HG03521 (cell line): ENCODE data around the gene CDH24.

ENCODE experiments used
- ATAC-seq: cut with Tn5 transposase; IDR thresholded peaks from one replicate; pipeline ENCODE4 v1.9.1; 2021; ENCODE audit warnings: mild to moderate bottlenecking, moderate library complexity; ENCODE audit not compliant: unreplicated experiment

The CDH24 gene, protein sequence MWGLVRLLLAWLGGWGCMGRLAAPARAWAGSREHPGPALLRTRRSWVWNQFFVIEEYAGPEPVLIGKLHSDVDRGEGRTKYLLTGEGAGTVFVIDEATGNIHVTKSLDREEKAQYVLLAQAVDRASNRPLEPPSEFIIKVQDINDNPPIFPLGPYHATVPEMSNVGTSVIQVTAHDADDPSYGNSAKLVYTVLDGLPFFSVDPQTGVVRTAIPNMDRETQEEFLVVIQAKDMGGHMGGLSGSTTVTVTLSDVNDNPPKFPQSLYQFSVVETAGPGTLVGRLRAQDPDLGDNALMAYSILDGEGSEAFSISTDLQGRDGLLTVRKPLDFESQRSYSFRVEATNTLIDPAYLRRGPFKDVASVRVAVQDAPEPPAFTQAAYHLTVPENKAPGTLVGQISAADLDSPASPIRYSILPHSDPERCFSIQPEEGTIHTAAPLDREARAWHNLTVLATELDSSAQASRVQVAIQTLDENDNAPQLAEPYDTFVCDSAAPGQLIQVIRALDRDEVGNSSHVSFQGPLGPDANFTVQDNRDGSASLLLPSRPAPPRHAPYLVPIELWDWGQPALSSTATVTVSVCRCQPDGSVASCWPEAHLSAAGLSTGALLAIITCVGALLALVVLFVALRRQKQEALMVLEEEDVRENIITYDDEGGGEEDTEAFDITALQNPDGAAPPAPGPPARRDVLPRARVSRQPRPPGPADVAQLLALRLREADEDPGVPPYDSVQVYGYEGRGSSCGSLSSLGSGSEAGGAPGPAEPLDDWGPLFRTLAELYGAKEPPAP

GRCh38 chr14:23056956-23057756 is at the start of gene CDH24:
TSS of gene CDH24 (minus strand) at chr14:23057520. CDS start at chr14:23055733, 1,787 bp downstream.
- peak; percentile 43 for ATAC-seq

DNA sequence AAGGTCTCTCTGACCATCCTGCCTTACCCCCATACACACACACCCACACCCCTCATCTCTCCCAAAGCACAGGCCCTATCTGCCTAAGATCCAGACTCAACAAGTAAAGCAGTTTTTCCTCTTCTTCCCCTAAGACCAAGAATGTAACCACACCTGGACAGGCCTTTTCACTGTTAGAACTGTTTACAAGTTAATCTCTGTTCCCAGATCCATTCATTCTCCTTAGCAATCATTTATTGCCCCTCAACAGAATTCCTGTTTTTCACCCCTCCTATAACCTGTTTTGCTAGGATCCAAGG is 49.4 kb upstream of the CDH24 start:
- no peak for ATAC-seq

DNA sequence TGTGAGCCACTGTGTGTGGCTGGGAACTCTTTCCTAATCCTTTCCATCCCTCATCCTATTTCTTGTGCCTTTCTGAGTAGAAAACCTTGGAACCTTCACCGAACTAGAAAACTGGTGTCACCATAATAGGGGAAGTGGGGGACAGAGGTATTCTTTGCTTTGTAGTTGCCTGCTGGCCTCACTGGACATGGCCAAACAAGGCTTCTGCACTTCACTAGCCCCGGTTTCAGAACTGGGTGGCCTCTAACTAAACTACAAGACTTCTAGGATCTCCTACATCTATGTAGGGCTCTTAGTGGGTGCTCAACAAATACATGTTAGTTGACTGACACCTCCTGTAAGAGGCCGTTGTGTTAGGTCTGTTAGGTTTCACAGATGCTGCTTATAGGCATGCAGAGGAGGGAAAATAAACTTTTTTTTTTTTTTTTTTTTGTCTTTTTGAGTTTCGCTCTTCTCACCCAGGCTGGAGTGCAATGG is 48.1 kb upstream of the CDH24 start:
- ATAC-seq: no peak

DNA sequence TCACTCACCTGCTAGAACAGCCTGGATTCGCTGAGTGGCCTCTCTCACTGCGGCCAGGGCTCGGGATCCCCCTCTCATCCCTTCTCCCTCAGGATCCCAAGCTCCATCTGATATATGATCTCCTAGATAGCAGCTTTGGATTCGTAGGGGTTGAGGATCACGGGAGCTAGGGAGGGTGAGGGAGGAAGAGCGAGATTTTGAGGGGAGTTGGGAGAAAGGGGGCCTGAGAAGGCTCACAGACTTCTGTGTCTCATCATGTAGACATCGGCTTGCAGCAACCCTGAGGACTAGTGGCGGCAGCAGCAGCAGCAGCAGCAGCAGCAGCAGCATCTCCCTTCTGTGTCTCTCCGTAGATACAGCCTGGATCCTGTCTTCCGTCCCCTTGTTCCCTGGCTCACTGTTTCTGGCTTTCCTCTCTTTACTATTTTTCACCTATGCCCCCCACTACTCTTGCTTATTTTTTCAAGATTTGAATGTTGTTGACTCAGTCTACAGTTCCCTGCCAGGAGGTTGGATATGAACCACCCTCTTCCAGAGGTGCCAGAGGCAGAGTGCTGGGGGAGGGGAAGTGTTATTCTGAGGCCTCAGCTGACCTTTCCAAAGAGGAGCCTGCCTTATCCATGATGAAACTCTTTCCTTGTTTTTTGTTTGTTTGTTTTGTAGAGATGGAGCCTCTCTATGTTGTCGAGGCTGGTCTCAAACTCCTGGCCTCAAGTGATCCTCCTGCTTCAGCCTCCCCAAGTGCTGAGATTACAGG is 47.4 kb upstream of the CDH24 start, which contains the start of gene CIROP:
Gene CIROP, minus strand, starts transcription at position 399 of the 757 bp plus-strand sequence. Its CDS starts 69 bp downstream, at position 330.
- no peak for ATAC-seq

DNA sequence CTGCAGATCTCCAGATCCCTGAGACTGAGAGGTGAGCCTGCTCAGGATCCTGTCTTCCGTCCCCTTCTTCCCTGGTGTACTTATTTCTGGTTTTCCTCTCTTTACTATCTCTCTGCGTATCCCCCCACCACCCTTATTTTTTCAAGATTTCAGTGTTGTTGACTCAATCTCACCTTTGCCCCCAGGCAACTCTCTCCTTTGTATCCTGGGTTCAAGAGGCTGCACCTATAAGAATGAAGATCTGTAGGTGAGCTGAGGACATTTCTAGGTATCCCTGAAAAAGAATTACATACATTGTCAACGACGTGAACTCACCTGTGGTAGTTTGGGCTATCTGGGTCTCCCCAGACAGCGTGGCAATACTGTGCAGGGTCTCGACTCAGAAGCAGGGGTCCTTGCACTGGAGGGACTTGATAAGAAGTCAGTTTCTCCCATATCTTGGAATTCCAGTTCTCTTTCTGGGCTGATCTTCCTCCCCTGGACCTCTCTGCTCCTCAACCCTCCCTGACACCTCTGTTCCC is 46.8 kb upstream of the CDH24 start:
- ATAC-seq: no peak

GRCh38 chr14:23103581-23103980 is 46.3 kb upstream of the CDH24 start:
- no peak for ATAC-seq

DNA sequence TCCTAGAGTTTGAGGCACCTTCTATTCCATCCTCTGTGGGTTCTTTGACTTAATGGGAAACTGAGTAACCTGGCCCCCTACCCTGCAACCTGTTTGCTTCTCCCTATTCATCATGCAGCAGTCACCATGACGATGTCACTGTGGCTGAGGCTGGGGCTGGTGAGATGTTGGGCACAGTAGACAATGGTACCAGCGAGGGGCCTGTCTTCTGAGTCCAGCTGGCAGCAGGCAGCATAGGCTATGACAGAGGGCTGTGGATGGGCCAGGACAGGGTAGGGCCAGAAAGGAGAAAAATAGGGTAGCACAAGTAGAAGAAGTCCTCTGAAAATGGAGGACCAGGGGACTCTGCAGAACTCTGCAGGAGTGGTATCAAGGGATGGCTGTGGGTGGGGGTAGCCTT is 45.5 kb upstream of the CDH24 start:
- no peak for ATAC-seq

GRCh38 chr14:23101986-23102625 is 44.8 kb upstream of the CDH24 start:
- ATAC-seq: no peak

- no peak for ATAC-seq
These were observed 44.1 kb upstream of the CDH24 start for GRCh38 chr14:23101213-23101970.

DNA sequence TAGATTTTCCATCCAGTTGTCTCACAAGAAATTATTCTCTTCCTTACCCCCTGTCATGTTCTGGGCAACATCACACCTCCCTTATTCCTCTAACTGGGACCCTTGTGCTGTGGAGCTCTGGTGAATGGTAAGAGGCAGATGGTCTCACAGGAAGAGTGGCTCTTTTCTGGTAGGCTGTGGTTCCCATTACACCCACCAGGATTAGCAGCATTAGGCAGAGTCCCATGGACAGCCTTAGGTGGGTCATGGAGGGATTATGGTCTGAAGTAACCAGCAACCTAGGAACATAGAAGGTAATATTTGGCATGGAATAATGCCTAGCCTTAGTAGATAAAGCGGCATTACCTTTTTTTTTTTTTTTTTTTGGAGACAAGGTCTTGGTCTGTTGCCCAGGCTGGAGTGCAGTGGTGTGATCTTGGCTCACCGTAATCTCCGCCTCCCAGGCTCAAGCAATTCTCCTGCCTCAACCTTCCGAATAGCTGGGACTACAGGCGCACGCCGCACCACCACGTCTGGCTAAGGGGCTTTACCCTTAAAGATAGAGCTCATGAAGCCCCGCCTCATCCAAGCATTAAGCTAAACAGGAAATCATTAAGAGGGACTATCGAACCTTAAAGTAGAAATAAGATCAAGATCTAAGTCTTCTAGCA is 42.0 kb upstream of the CDH24 start:
- ATAC-seq: no peak

DNA sequence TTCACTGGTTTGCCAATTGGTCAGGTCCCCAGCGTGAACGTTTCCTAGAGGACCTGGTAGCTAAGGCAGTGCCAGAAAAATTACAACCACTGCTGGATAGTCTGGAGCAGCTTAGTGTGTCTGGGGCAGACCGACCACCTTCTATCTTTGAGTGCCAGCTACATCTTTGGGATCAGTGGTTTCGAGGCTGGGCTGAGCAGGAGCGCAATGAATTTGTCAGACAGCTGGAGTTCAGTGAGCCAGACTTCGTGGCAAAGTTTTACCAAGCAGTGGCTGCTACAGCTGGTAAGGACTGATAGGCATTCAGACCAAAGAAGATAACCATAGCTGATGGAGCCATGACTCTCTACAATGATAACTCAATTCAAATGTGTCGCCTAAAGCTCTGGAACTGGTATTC is 40.5 kb upstream of the CDH24 start:
- no peak for ATAC-seq

- ATAC-seq: peak; percentile 90
These were observed 38.1 kb upstream of the CDH24 start, which contains the start of gene C14orf119 for GRCh38 chr14:23095196-23096108. TSS of gene C14orf119 (plus strand) at chr14:23095505. CDS start at chr14:23097659, 2,154 bp downstream.

DNA sequence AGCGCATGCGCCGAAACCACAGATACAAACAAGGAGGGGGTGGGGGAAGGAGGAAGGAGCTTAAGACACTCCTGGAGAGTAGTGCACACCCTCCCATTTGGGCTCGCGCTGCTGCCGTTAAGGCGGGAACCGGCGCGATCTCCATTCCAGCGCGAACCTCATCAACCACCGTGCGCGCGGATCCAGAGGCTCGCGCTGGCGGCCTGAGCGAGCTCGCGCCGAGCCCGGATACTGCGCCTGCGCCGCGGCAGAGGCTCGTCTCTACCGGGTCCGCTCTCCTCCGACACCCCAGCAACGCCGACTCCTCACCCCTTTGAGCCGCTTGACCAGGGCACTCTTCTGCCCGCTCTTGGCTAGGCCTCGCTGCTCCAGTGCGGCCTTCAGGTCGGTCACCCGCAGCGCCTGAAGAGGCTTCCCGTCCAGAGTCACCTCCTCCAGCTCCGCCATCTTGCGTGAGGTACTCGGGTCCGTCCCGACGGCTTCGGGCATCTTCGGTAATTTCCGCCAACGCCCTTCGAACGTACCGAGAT is 37.4 kb upstream of the CDH24 start, which contains the start of gene ACIN1:
Gene ACIN1, minus strand, starts transcription at position 471 of the 530 bp plus-strand sequence. Its CDS starts 24 bp downstream, at position 447.
- peak; percentile 30 for ATAC-seq

DNA sequence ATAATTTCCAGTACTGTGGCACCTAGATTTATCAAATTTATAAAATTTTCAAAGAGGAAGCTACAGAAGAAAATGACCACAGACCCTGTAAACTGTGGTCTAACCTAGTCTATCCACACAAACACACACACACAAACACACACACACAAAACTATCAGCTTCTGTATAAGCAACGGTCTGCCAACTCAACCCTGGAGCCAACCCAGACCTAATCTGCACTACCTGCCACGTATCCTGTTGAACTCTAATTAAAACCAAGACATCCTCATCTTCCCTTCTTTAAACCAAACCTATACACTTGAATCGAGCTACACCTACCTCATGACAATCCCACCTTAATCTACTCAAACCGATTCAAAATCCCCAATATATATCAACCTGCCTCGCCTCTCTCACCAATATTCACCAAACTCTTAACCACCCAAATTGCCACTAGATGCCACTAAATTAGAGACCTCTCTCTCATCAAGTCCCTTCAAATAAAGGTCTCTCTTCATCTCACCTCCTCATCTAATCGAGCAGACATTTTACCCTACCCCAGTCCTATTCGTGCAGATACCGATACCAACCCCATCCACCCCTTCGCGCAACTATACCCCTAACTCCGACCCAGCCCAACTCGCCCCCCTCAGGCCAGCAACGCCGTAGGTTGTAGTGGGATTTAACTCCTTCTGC is 36.8 kb upstream of the CDH24 start:
- no peak for ATAC-seq

- no peak for ATAC-seq
These were observed 36.2 kb upstream of the CDH24 start for GRCh38 chr14:23093526-23093925.

DNA sequence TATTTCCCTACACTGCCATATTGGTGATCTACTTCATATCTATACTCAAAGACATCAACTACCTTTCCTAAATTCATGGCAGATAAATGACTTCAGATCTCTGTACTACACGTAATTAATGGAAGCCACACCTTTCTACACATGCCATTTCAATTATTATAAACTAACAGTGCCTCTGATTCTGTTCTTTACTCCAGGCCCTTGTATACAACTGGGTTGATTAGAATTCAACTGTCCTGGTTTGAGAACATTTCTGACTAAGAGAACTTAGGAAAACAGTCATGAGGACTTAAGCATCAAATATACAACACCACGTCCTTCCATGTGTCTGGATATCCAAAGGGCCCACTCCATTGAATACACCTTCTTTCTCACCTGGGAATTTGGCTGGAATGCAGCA is 35.8 kb upstream of the CDH24 start:
- ATAC-seq: no peak
